NCI-H146 (cell line): ENCODE results near the gene SPEF1.
A peak's percentile ranks its signal among the peaks of the same experiment; 100 is the strongest.

ENCODE experiments used
- DNase-seq: peaks from one replicate; lab custom pipeline; 2025; lab: John Stamatoyannopoulos, UW

The SPEF1 gene

DNA sequence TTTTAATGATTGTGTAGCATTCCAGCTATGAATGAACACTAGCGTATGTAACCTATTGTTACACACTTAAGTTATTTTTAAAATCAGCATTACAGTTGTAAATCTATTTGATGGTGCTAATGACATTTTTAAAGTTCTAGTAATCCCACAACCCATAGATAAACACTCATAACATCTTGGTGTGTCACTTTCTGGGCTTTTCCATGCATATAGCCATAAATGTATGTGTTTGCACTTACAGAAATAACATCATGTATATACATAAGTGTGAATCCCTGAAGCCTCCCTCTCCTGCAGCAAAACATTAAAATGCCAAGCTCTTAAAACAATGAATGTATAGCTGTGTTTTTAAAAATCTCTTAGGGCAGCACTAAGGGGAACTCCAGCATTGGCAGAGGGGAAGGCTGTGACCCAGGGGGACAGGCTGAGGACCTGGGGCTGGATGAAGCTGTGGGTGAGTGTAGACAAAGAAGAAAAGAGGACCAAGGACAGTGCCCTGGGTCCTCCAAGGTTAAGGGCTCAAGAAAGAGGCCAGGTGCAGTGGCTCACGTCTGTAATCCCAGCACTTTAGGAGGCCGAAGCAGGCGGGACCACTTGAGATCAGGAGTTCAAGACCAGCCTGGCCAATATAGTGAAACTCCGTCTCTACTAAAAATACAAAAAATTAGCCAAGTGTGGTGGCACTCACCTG, 6.2 kb upstream of the SPEF1 start:
- no peak for DNase-seq

DNA sequence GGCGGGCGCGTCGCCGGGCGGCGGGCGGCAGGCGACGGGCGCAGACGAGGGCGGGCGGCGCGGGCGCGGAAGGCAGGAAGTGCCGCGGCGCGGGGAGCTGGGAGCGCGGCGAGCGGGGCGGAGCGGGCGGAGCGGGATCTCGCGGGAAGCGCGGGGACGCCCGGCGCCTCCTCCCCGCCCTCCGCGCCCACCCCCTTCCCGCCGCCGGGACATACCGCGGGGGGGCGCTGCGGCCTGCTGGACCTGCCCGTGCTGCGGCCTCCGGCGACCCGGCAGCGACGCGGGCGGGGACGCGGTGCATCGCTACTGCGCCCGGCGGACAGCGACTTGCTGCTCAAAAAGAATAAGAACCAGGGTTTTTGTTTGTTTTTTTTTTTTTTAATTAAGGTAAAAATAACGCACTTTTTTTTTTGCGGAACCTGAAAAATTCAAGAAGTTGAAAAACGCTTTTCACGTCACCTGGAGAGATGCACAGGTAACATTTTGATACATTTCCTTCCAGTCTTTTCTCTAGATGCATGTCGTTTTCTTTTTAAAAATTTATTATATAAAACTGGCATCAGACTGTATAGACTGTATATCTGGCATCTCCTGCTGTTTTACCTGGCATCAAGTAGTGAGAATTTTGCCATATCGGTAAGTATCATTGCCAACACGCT, 5.5 kb upstream of the SPEF1 start, which contains the start of gene CENPB:
CENPB (minus strand) TSS at position 76 of the 659 bp plus-strand sequence. CDS start 257 bp downstream, outside the sequence.
- peak; percentile 89 for DNase-seq

DNA sequence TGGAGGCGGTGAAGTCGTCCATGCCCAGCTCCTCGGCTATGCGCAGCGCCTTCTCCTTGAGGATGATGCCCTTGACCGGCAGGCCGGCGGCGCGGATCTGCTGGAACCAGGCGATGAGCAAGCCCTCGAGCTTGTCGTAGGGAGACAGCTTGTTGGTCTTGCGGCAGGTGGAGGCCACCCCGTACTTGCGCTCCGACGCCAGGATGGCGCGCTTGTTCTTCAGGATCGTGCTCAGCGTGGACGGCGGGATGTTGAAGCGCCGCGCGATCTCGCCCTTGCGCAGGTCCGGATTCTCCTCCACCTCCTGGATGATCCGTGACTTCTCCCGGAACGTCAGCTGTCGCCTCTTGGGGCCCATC, 4.9 kb upstream of the SPEF1 start:
- peak; percentile 71 for DNase-seq

DNA sequence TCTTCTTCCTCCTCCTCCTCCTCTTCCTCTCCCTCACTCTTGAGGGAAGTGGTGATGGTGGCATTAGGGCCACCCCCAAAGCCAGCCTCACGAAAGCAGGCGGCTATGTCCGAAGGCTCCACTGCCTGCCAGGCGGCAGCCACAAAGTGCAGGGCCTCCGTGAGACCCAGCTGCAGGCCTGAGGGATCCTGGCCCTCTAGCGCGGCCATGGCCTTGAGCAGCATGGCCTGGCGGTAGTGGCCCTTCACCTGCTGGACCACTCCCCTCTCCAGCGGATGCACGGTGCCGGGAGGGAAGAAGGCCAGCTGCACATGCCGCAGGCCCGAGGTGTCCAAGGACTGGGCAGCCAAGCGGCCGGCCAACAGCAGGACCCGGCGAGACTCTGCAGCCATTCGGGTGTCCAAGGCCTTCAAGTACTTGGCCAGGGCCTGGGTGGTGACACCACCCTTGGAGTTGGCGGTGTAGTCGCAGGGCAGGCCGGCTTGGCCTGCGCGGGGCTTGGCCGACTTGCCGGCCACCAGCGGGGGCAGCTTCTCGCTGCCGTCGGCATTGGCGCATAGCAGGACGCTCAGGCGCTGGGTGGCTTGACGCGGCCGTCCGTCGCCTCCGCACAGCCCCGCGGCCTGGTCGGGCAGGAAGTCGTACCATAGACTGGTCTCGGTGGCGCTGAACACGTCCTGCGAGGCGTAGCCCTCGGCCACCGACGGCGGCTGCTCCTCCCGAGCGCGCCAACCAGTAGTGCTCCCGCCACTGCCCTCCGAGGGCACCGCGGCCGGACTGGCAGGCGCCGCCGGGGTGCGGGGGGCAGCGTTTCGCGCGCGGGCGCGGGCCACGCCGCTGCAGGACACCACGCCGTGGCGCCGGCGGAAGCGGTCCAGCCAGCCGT, 4.2 kb upstream of the SPEF1 start:
- DNase-seq, result no peak

DNA sequence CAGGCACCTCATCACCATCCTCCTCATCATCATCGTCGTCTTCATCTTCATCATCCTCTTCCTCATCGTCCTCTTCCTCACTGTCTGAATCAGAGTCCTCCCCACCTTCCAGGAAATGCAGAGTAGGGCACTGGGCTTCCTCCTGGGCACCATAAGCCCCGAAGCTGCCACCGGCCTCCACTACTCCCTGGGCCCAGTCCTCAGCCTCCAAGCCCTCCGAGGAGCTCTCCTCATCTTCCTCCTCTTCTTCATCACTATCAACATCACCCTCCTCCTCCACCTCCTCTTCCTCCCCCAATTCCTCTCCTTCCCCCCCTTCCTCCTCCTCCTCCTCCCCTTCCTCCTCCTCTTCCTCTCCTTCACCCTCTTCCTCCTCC, 3.6 kb upstream of the SPEF1 start:
- DNase-seq, result no peak

DNA sequence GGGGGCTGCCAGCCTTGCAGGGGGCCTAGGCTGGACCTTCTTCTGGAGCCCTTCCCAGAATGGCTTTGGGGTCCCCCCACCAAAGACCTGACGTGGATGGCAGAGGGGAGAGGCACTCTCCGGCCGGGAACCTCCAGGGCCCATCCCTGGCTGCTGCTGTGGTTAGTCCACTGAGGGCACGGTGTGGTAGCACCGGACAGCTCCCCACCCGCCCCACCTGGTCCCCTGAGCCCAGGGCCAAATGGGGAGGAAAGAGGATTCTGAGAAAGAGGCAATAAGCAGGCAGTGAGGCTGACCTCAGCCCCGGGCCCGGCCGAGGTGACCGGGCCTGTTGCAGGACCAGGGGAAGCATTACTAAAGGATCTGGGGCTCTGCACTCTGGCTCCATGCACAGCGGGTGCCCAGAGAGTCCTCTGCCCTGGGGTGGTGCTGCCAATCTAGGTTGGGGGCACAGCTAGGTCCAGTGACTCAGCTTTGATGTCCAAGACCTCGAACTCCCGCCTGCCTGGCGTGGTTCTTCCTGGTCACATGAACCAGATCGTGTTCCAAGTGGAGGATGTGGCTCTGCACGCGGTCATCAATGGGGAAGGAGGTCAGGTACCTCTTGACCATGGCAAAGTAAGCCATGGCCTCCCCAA, 3.1 kb upstream of the SPEF1 start:
- no peak for DNase-seq

DNA sequence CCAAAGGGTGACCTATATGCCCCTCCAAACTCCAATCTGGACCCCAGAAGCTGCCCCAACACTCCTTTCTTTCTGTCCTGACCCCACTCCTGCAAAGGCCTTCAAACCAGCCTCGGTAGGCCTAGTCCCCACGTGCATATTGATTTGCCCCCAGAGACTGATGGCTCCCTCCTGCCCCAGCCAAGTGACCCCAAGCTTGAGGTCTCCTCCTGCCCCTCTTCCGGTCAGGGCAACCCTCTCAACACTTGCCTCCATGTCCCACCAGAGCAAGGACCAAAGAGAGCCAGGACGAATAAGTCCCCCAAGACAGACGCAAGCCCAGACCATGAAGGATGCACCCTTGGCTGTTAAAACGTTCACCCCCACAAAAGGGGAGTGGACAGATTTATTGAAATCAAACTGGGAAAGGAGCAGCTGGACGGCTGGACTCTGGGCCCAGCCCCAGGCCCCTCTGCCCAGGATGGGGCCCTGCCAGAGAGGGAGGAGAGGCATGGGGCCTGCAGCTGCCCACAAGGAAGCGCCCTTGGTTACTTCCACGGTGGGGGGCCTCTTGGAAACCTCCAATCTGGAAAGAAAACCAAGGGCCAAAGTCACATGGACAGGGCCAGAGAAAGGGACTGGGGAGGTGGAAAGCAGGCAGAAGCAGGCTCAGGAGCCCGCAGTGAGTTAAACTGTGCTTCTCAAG, 2.4 kb upstream of the SPEF1 start:
- DNase-seq, result no peak

DNA sequence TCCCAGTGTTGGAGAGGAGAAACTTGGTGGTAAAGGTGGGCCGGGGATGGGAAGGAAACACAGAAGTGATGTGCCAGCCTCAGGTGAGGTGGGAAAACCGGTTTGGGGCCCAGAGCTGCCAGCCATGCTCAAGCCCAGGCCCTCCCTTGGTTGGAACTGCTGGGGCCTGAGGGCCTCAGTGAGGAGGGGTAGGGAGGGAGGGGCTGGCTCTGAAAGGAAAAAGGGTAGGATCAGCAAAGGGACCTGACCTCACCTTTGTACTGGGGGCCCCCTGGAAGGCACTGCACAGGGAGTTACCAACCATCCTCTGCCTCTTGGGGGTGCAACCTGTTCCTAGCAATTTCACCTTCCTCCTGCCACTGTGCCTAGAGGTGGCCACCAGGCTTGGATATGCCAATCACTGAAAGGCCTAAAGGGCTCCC, 1.8 kb upstream of the SPEF1 start:
- DNase-seq, result no peak

DNA sequence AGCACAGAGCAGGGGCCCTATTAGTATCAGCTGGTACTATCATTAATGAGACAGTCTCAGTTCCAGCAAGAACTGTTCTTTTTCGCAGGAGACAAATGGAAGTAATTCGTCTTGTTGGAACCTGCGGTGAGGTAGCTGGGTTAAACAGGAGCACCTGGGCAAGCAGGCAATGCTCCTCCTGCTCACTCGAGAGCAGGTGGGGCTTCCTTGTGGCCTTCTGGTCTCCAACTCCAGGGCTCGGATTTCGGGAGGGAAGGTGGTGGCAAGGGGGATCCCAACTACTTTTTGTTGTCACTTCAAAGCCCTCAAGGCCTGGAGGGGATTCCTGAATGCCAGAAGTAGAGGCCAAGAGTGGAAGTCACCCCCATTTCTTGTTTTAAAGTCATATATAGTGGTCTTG, 1.3 kb upstream of the SPEF1 start:
- DNase-seq, result no peak

DNA sequence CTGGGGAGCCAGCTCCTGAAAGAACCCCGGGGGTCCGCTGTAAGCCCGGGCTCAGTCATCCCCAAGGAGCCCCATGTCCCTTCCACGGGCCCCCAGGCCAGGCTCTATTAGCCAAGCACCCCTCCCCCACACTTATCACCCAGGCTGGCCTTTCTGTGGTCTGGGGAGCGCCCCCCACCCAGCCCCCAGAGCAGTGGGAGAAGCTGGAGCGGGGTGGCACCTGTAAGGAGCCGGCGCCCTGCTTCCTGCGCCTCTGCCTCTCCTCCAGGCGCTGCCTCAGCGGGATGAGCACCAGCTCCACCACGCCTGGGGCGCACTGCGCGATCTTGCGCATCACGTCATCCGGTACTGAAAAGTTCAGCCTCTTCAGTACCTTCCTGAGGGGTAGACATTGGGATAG, 2.3 kb downstream of the SPEF1 start:
- no peak for DNase-seq

DNA sequence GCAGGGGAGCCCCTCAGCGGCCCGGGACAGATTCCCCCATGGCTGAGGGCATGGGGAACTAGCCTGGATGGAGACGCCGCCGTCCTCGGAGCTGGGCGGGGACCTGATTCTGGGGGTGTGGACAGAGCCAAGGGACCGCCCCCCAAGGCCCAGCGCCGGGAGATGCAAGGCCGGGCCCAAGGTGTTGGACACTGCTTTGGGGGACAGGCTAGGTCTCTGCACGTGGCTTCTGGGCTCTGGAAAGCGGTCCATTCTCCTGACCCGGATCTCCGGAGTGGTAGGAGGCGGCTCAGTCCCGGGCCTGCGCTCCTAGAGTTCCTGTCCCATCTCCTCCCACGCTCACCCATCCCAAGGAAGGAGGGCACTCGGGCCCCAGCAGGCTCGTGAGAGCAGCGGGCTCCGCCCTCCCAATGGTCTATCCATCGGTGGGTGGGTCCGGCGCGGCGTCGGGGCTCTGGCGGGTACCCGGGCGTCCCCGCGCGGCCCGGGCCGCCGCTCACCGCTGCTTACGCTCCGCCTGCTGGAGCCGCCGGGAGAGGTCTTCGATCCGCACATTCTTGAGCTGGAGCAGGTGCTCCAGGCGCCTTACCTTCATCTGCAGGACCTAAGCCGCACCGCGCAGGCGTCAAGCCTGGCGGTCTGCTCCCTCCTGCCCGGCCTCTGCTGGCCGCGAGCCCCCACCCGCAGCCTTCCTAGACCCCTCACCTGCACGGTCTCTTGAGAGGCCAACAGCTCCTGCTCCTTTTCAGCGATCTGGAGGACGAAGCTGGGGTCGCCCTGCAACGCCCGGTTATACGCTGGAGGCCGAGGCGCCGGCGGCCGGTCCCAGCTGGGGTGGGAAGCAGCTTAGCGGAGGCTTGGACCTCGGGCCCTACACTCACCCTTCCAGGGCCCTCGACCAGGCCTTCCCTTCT, 3.3 kb downstream of the SPEF1 start:
- DNase-seq, result peak; percentile 79

DNA sequence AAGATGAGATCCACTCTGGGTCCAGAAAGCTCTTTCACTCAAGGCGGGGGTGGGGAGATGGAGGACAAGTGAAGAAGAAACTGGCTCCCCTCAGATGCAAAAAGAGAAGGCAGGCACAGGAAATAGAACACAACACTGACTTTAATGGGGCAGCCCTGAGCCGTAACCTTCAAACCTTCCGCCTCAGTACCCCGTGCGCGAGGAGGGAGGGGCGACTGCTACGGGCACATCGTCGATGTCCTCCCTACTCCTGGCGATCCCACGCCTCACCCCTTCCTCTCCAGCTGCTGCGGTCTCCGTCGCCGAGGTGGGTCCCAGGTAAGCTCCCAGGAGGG, 3.9 kb downstream of the SPEF1 start:
- no peak for DNase-seq

DNA sequence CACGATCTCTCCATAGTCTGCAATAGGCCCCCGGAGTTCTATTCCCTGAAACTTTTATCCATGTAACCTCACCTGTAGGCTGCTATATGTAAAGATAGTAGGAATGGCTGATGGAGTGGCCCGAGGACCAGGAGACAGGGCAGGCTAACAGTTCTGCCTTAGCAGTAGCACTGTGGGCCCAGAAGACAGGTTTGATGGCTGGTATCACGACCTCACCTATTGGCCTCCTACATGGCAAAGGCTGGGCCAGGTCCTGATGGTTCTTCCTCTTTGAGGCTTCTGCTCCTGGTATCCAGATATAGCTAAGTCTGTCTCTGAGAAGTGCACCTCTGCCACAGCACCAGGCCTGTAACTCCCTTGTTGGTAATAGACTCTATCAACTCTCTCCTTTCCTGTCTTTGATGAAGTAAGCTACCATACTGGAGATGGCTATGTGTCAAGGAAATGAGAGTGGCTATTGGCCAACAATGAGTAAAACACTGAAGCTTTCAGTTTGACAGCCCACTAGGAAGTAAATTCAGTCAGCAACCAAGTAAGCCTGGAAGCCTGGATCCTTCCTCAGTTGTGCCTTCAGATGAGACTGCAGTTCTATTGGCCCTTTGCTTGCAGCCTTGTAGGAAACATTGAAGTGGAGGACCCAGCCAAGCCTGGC, 5.7 kb downstream of the SPEF1 start:
- DNase-seq, result no peak

DNA sequence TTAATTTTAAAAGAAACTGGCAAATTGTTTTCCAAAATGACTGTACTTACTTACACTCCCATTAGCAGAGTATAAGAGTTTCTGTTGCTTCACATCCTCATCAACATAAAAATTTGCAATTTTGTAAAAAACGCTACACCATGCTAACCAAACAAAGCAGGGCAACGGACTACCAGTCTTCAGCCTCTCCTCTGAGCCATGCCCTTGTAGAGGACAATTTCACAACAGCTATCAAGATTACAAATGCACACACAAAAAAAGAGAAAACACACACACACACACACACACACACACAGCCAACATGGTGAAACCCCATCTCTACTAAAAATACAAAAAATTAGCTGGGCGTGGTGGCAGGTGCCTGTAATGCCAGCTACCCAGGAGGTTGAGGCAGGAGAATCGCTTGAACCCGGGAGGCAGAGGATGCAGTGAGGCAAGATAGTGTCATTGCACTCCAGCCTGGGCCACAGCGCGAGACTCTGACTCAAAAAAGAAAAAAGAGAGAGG, 9.6 kb downstream of the SPEF1 start:
- DNase-seq, result no peak

DNA sequence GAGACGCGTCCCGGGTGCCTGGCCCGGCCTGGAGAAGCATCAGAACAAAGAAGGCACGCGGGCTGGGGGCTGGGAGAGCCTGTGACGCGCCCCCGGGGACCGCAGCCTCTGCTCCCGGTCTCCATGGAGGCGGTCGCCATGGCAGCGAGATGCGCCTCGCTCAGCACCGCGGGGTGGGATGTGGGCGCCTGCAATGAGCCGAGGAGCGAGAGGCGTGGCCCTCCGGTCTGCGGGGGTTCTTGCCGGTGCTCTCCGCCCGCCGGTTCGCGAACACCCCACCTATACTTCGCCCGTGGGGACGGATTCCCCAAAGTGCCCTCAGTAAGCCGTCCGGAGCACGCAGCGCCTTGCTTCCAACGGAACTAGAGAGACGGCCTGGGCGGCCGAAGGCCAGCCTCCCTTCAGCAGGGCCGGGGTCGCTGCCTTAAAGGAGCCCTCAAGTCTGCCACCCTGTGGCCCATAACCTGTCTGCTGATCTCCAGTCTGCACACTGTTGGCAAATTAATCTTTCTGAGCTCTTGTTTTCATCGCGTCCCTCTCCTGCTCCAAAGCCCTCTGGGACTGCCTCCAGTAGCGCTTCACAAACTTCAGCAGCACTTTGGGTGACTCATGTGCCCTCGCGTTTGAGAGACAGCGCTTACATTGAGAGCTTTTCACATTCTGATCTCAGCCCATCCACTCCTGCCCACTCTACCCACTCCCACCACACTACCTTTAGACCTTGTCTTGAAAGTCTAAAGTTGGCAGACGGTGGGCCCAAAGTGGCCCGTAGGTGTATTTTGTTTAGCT, 12.7 kb downstream of the SPEF1 start:
- DNase-seq, result peak; percentile 85

DNA sequence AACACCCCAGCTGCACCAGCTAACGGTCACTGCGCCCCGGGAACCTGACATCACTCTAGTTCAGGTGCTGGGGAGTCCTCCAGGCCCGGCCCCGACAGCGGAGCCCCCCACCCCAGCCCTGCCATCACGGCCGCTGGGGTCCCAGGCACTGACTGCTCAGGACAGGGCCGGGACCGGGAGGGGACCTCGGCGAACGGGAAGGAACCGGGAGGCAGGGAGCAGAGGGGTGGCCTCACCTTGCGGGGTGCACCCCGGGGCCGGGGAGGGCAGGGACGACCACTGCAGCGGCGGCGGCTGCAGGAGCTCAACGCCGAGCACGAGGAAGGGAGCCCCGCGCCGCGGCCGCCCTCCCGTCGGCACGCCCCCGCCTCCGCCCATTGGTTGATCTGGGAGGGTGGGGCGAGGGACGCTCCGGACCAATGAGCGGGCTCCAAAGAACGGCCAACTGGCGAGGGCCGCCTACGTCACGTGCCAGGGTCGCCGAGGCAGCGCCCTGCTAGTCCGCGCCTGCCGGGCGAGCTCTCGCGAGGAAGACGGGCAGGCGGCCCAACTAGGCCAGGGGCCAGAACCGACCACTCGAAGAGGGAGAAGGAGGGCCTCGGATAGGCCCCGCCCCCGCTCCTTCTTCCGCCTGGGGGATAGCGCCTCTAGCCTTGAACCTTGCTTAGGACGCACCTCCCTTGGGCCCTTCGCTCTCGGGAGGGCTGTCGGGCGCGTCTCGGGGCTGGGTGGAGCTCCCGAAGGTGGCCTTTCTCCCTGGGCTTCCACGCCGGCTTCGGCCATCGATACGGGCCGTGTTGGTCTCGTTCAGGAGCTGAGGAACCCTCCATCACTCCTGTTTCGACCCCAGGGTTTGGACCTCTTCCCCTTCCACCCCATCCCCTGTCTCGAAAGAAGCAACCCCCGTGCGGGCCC, 13.6 kb downstream of the SPEF1 start, which contains the start of gene ADISSP:
ADISSP (minus strand) TSS at position 327 of the 915 bp plus-strand sequence. CDS start 7,653 bp downstream, outside the sequence.
- peak; percentile 99 for DNase-seq

DNA sequence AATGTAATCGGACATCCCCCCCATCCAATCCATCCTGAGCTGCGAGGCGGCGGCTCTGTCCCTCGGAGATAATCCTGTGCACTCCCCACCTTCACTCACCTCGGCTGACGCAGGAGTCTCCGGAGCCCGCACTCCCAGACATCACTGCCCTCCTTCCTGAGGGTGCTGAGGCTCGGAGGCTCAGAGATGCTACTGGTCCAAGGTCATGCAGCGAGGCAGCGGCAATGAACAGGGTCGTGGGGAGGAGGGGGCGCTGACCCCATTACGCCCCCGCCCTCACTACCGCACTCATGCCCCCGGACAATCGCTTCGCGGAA, 14.2 kb downstream of the SPEF1 start:
- DNase-seq, result peak; percentile 23

DNA sequence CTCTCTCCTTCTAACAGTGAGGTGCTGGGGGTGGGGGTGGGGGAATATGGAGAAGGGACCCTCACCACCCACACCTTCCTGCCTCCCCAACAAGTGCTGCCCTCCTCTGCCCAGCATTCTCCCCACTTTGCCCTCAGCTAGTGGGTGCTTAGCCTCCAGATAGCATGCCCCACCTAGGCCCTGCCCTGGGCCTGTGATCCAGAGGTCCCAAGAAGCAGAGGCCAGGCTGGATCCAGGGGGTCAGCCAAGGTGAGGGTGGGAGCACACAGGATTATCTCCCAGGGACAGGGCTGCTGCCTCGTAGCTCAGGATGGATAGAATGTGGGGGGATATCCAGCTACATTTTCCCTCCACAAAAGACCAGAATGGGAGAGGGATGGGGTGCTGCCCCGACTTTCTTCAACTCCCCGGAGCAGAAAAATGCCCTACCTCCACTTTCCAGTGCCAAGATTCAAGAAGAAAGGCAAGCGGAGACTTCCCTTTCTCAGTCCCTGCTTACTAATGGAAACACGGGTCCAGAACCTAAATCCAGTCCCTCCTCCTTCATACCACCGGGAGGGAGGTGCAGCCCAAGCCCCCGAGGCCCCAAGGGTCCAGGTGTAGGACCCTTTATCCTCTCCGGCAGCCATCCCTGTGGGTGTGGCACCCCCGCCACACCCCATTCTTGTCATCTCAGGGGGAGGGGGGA, 14.7 kb downstream of the SPEF1 start:
- no peak for DNase-seq
